Mesodermal cell (in vitro differentiated cells): ENCODE data around the gene DRD3.

Source experiments
- H3K27ac ChIP-seq: 2 replicates; pipeline ENCODE4 v1.7.0; 2013; ENCODE audit warnings: mild to moderate bottlenecking, low read depth, low read length, moderate library complexity; ENCODE audit not compliant: severe bottlenecking
- H3K36me3 ChIP-seq: 2 replicates; pipeline ENCODE4 v1.7.1; 2013; ENCODE audit warnings: mild to moderate bottlenecking, low read length, moderate library complexity; ENCODE audit not compliant: control insufficient read depth, insufficient read depth
- H3K4me1 ChIP-seq: one replicate; pipeline ENCODE4 v1.7.1; 2013; ENCODE audit warnings: mild to moderate bottlenecking, low read length; ENCODE audit not compliant: insufficient read depth, control insufficient read depth, poor library complexity, severe bottlenecking
- H3K4me3 ChIP-seq: 2 replicates; pipeline ENCODE4 v1.7.0; 2013; ENCODE audit warnings: low read length, control low read depth, mild to moderate bottlenecking; ENCODE audit not compliant: insufficient read depth, poor library complexity, severe bottlenecking; ENCODE audit errors: extremely low read depth
- H3K9me3 ChIP-seq: 2 replicates; pipeline ENCODE4 v1.7.1; 2013; ENCODE audit warnings: mild to moderate bottlenecking, low read length, moderate library complexity; ENCODE audit not compliant: control insufficient read depth
- WGBS, 2 experiments: methylation state at CpG; one replicate each; pipeline ENCODE4 v1.1.5; 2013; ENCODE audit warnings: missing lambda C conversion rate in 2 of 2; ENCODE audit not compliant: insufficient coverage in 2 of 2; 5-methylcytosine and 5-hydroxymethylcytosine counted together

The DRD3 gene

DNA sequence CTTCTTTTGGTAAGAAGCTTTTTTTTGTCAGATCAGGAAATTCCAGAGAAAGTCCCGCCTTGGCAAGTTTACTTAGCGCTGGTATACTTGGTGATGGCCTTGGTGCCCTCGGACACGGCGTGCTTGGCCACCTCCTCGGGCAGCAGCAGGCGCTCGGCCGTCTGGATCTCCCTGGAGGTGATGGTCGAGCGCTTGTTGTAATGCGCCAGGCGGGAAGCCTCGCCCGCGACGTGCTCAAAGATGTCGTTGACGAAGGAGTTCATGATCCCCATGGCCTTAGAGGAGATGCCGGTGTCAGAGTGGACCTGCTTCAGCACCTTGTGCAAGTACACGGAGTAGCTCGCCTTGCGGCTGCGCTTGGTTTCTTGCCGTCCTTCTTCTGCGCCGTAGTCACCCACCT lies 75.7 kb downstream of the DRD3 start:
- Histone ChIP-seq H3K9me3 (no peaks in the 10 kb centered on the region), H3K27ac (no peak overlapping the region), H3K36me3 (no peaks in the 10 kb centered on the region), H3K4me3 (no peak overlapping the region), H3K4me1 (no peaks in the 10 kb centered on the region)
- 95% methylated on average over 20 to 27 of the region's 27 CpGs for WGBS, 2 experiments

DNA sequence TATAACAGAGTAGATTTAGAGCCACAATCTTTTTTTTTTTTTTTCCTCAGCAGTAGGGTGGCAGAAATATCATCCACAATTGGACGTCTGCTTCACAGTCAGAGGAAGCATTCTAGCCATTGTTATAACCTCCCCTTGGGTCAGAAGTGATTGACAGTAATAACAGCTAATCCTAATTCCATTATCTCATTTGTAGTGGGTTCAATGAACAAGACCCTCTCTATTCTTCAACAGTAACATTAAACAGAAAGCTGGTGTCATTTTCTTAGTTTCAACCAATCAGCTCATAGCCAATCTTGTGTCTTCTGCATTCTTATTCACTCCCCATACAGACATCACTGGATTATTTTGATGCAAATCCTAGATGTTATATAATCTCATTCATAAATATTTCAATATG lies 77.8 kb downstream of the DRD3 start:
- Histone ChIP-seq H3K9me3 (no peaks in the 10 kb centered on the region), H3K27ac (no peak overlapping the region), H3K36me3 (no peaks in the 10 kb centered on the region), H3K4me3 (no peak overlapping the region), H3K4me1 (no peaks in the 10 kb centered on the region)
- WGBS, 2 experiments: 86% methylated on average over 1 of the region's 1 CpG; no CpG with 5 or more reads in 1 of the 2 experiments

DNA sequence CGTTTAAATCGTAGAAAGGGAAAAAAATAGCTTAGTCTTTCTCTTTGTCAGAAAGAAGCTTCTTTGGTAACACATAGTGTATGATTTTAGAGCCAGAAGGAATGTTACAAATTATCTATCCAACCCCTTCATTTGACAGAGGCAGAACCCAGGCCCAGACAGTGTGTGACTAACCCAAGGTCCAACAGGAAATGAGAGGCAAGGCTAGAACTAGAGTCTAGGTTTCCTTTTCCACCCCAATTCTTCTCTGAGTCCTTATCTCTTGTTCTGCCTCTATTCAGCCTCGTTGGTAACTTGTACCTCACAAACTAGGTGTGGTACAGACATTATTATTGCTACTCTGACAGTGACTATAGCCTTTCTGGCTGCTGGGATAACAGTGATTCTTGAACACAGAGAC lies 83.1 kb downstream of the DRD3 start:
- WGBS, 2 experiments: 77 to 90% methylated on average over 2 to 3 of the region's 3 CpGs
- Histone ChIP-seq H3K9me3 (no peaks in the 10 kb centered on the region), H3K36me3 (no peaks in the 10 kb centered on the region), H3K27ac (no peak overlapping the region), H3K4me3 (no peak overlapping the region), H3K4me1 (no peaks in the 10 kb centered on the region)

- H3K27ac ChIP-seq: no peak overlapping the region
- H3K4me3 ChIP-seq: no peak overlapping the region
- WGBS, 2 experiments: 80 to 92% methylated on average over 1 to 2 of the region's 2 CpGs
- H3K9me3 ChIP-seq: no peaks in the 10 kb centered on the region
- no peaks in the 10 kb centered on the region for H3K36me3 ChIP-seq
- no peaks in the 10 kb centered on the region for H3K4me1 ChIP-seq
Measured at GRCh38 chr3:114093596-114093995, 85.3 kb downstream of the DRD3 start.

- Histone ChIP-seq H3K36me3 (no peaks in the 10 kb centered on the region), H3K27ac (no peak overlapping the region), H3K4me3 (no peak overlapping the region), H3K9me3 (no peaks in the 10 kb centered on the region), H3K4me1 (no peaks in the 10 kb centered on the region)
- WGBS, 2 experiments: 91 to 96% methylated on average over 3 of the region's 3 CpGs
Measured at GRCh38 chr3:114093016-114093380, 85.9 kb downstream of the DRD3 start.

- Histone ChIP-seq H3K27ac (no peak overlapping the region), H3K36me3 (peaks cover 5% of the 10 kb centered on the region), H3K4me3 (no peak overlapping the region), H3K4me1 (no peaks in the 10 kb centered on the region), H3K9me3 (no peaks in the 10 kb centered on the region)
- 66 to 76% methylated on average over 12 to 13 of the region's 13 CpGs for WGBS, 2 experiments
Measured at GRCh38 chr3:114092151-114093015, 86.5 kb downstream of the DRD3 start.

DNA sequence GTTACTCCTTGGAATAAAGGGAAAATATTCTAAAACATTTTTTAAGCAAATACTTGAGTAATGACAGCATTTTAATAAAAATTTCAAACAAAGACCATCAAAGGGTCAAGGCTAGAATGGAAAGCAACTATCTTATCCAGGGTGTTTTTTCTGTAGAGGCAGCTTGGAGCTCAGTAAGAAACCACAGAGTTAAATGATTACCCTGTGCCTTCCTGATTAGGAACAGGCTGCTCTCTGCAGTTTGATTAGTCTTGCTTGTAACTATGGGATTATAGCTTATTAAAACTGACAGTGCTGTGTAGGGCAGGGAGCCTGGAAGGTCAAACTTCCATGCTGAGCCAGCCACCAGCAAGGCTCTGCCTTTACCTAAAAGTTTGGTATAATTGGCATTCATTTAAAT lies 89.2 kb downstream of the DRD3 start:
- no peaks in the 10 kb centered on the region for H3K4me1 ChIP-seq
- H3K27ac ChIP-seq: no peak overlapping the region
- H3K4me3 ChIP-seq: no peak overlapping the region
- H3K9me3 ChIP-seq: no peaks in the 10 kb centered on the region
- peaks cover 29% of the 10 kb centered on the region for H3K36me3 ChIP-seq

- WGBS, 2 experiments: 100% methylated on average over 2 of the region's 2 CpGs
- Histone ChIP-seq H3K27ac (no peak overlapping the region), H3K9me3 (no peaks in the 10 kb centered on the region), H3K36me3 (peaks cover 59% of the 10 kb centered on the region), H3K4me1 (no peaks in the 10 kb centered on the region), H3K4me3 (no peak overlapping the region)
Measured at GRCh38 chr3:114086356-114086755, 92.5 kb downstream of the DRD3 start.

GRCh38 chr3:114083112-114083511 lies 95.7 kb downstream of the DRD3 start:
- Histone ChIP-seq H3K4me1 (no peaks in the 10 kb centered on the region), H3K36me3 (peaks cover 85% of the 10 kb centered on the region), H3K27ac (no peak overlapping the region), H3K9me3 (no peaks in the 10 kb centered on the region), H3K4me3 (no peak overlapping the region)
- 83 to 88% methylated on average over 1 of the region's 2 CpGs for WGBS, 2 experiments

- H3K9me3 ChIP-seq: no peaks in the 10 kb centered on the region
- H3K36me3 ChIP-seq: peaks cover 87% of the 10 kb centered on the region
- no peaks in the 10 kb centered on the region for H3K4me1 ChIP-seq
- H3K4me3 ChIP-seq: no peak overlapping the region
- H3K27ac ChIP-seq: no peak overlapping the region
Measured at GRCh38 chr3:114081037-114081436, 97.8 kb downstream of the DRD3 start.

- Histone ChIP-seq H3K4me1 (no peaks in the 10 kb centered on the region), H3K36me3 (peaks cover 88% of the 10 kb centered on the region), H3K27ac (no peak overlapping the region), H3K9me3 (no peaks in the 10 kb centered on the region), H3K4me3 (no peak overlapping the region)
Measured at GRCh38 chr3:114080201-114080600, 98.7 kb downstream of the DRD3 start.
